ENCODE data around the gene PCIF1.

GRCh38 chr20:45910670-45911485 is 23.6 kb upstream of the PCIF1 start:
- no peak for TF ChIP-seq CTCF (conservative IDR thresholded peaks at IDR 0.05)
- no peak for TF ChIP-seq EZH2 (IDR thresholded peaks at IDR 0.05; ENCODE audit: low read depth)
